NAMALWA (cell line): ENCODE results near the gene MRPL51.
"Not testable (repeated sequence)": the region's sequence is repeated elsewhere in the genome, so short reads cannot be mapped to it uniquely, and the experiment has no call there.

Source experiments
- DNase-seq: peaks from one replicate; pipeline ENCODE4 v3.0.0-alpha.2; 2015; ENCODE audit warnings: low spot score

The MRPL51 gene

GRCh38 chr12:6532051-6532926, 39.2 kb upstream of the MRPL51 start:
- peak; percentile 98 for DNase-seq

- DNase-seq: no peak
These were observed 37.7 kb upstream of the MRPL51 start for GRCh38 chr12:6530576-6531260.

- no peak for DNase-seq
These were observed 36.3 kb upstream of the MRPL51 start for GRCh38 chr12:6529291-6529737.

DNA sequence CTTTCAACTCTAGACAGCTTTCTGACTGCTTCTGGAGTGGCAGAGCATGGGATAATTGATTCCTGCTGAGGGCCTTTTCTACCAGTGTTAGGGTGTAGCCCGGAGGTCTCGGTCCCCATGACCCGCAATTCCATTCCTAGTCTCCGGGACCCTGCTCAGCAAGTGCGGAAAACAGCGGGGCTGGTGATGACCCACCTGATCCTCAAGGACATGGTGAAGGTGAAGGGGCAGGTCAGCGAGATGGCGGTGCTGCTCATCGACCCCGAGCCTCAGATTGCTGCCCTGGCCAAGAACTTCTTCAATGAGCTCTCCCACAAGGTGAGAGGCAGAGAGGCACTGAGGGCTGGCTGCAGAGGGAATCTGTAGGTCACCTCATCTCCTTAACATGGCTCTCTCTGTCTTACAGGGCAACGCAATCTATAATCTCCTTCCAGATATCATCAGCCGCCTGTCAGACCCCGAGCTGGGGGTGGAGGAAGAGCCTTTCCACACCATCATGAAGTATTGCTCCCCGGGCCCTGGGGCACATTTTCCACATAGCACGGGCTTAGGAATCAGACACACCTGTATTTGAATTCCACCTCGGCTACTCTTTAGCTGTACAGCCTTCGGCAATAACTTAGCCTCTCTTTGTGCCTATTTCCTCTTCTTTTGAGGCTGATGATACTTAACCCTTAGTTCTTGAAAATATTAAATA, 35.6 kb upstream of the MRPL51 start:
- DNase-seq: no peak

GRCh38 chr12:6527711-6528110, 34.6 kb upstream of the MRPL51 start:
- no peak for DNase-seq

DNA sequence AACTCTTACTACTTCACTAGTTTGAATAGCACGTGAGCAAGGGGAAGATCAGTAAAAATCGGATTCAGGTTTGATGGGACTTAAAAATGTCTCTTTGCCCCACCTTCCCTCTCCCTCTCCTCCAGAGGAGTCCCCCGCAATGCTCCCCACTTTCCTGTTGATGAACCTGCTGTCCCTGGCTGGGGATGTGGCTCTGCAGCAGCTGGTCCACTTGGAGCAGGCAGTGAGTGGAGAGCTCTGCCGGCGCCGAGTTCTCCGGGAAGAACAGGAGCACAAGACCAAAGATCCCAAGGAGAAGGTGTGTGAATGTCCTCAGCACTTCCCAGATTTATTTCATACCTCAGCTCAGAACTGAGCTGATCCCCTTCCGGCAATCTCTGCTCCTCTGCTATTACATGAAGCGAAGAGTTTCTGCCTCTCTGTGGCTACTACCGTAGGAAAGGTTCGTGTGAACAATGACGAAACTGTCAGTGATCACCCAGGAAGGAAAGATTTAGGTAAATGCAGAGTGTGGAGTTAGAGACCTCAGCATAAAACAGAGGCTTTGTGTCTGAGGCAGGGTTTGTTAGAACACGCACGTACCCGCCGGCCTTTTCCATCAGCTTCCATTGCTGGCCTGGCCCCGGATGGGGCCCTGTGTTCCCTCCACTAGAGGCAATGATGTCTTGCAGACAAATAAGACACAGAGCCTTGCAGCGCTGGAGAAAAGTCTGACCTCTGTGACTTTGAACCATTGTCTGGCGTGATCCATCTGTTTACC, 33.9 kb upstream of the MRPL51 start:
- DNase-seq: no peak

- no peak for DNase-seq
These were observed 33.1 kb upstream of the MRPL51 start for GRCh38 chr12:6526201-6526600.

GRCh38 chr12:6524648-6525047, 31.6 kb upstream of the MRPL51 start:
- no peak for DNase-seq

GRCh38 chr12:6523708-6524107, 30.6 kb upstream of the MRPL51 start:
- no peak for DNase-seq

DNA sequence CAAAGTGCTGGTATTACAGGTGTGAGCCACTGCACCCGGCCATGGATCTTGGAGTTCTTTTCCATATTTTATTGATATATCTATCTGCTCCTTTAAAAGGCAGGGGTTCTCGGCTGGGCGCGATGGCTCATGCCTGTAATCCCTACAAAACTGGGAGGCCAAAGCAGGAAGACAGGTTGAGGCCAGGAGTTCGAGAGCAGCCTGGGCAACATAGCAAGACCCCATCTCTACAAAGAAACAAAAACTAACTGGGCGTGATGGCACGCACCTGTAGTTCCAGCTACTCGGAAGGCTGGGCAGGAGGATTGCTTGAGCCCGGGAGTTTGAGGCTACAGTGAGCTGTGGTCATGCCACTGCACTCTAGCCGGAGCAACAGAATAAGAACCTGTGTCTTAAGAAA, 29.1 kb upstream of the MRPL51 start:
- no peak for DNase-seq

GRCh38 chr12:6520186-6520585, 27.1 kb upstream of the MRPL51 start:
- DNase-seq: no peak

GRCh38 chr12:6508087-6508486, 15.0 kb upstream of the MRPL51 start:
- DNase-seq: no peak

DNA sequence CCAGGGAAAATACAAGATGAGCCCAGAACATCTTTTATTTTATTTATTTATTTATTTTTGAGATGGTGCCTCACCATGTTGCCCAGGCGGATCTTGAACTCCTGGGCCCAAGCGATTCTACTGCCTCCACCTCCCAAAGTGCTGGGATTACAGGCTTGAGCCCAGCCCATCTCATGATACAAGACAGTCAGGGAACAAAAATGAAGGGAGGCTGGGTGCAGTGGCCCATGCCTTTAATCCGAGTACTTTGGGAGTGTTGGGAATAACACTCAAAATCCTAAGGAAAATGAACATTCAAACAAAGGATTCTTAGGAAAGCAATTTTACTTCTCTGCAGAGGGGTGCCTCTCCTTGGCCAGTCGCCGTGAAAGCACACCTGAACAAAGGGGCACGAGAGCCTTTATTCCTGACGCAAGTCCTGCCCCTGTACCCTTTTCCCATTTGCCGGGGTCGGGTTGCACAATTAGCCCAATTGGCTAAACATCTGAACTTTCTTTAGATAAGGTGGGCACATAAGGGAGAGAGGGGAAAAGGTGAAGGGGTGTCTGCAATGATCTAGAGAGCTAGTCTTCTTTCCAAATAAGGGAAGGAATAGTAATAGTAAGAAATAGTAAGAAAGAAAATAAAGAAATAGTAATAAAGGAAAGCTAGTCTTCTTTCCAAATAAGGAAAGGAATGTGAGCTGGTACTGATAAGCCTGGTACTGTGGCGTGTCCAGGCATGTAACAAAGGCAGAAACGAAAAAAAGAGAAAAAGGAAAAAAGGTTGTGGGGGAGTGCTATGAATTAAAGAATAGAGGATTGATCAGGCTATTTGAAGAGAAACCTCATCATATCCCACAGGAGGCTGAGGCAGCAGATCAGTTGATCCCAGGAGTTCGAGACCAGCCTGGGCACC, 14.3 kb upstream of the MRPL51 start:
- DNase-seq: no peak

DNA sequence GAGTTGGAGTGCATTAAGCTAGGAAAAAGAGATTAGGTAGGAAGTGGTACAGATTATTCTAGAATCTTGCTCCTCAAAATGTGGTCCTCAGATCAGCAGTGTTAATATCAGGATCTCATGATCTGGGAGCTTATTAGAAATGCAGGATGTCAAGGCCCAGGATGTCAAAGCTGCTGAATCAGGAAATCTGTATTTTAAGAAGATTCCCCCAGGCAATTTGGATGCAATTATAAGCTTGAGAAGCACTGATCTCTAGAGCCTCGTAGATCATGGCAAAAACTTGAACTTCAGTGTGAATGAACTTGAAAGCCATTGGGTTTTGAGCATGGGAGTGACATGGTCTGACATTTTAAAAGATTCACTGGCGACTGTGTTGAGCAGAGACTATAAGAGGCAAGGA, 7.4 kb upstream of the MRPL51 start:
- DNase-seq: no peak

DNA sequence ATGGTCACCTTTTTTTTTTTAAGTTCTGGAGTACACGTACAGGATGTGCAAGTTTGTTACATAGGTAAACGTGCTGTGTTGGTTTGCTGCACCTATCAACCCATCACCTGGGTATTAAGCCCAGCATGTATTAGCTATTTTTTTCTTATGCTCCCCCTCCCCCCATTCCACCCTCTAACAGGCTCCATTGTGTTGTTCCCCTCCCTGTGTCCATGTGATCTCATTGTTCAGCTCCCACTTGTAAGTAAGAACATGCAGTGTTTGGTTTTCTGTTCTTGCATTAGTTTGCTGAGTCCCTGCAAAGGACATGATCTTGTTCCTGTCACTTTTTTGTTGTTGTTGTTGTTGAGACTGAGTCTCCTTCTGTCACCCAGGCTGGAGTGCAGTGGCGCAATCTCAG, 4.2 kb upstream of the MRPL51 start:
- DNase-seq: not testable (repeated sequence)

- DNase-seq: peak; percentile 32
These were observed 1.9 kb upstream of the MRPL51 start for GRCh38 chr12:6494968-6495367.

- DNase-seq: peak; percentile 76
These were observed 1.2 kb upstream of the MRPL51 start for GRCh38 chr12:6494258-6494743.

DNA sequence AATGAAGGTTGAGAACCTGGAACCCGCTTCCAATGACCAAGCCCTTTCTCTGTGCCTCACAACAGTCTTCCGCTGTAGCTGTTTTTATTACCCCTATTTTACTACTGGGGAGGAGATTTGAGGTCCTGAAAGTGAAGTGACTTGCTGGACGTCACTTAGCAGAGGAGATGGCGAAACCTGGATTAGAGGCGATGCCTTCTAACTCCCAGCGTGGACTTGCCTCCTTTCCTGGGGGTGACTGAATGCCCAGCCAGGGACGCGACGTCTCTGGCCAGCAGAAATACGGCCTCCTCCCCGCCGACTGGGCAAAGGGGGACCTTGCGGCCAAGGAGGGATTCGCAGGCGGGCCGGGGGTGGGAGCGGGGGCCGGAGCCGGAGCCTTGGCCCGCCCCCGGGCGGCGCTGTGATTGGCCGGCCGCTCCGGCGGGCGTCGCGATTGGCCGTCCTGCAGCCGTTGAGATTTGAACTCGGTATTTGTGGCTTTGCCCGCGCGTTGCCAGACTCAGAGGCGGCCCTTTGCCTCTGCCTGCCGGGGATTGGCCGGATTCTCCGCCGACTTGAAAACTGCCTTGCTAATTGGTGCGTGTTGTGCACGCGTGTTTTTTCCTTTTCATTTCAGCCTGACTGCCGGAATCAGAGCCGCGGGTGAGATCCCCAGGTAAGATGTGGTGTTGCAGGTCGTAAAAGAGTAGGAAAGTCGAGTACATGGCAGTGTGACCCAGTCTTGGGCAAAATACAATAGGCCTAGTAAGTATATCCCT, 615 bp upstream of the MRPL51 start, which contains the start of gene NCAPD2:
Gene NCAPD2, plus strand, starts transcription at position 606 of the 761 bp plus-strand sequence. CDS start 997 bp downstream, outside the sequence.
- peak; percentile 98 for DNase-seq

GRCh38 chr12:6490673-6491072, 2.4 kb downstream of the MRPL51 start:
- DNase-seq: not testable (repeated sequence)

- DNase-seq: no peak
These were observed 3.6 kb downstream of the MRPL51 start for GRCh38 chr12:6489449-6489848.
